Fibroblast of mammary gland (primary cell): ENCODE measurements around the gene MED12L.

Source experiments
- DNase-seq: peaks from one replicate; pipeline ENCODE4 v3.0.0-alpha.2; 2010; ENCODE audit warnings: low read depth
- H3K4me3 ChIP-seq: 2 replicates; pipeline ENCODE4 v1.5.1; 2011; ENCODE audit warnings: low read depth, mild to moderate bottlenecking, low read length, moderate library complexity; ENCODE audit not compliant: control insufficient read depth
- CTCF ChIP-seq: conservative IDR thresholded peaks from 2 replicates; pipeline ENCODE4 v1.5.1; 2011; ENCODE audit warnings: low read depth, low read length, inconsistent platforms; ENCODE audit not compliant: control insufficient read depth, insufficient read depth

MED12L gene

GRCh38 chr3:151205482-151205881 is 120.0 kb downstream of the MED12L start:
- TF ChIP-seq CTCF = no peak
- no peak overlapping the region for H3K4me3 ChIP-seq
- DNase-seq = no peak

- no peak overlapping the region for H3K4me3 ChIP-seq
- TF ChIP-seq CTCF = no peak
- no peak for DNase-seq
These were observed 120.7 kb downstream of the MED12L start for GRCh38 chr3:151206201-151206600.

GRCh38 chr3:151209654-151210053 is 124.2 kb downstream of the MED12L start:
- no peak overlapping the region for H3K4me3 ChIP-seq
- TF ChIP-seq CTCF = no peak
- no peak for DNase-seq

GRCh38 chr3:151210676-151211381 is 125.4 kb downstream of the MED12L start:
- peak; percentile 5 for TF ChIP-seq CTCF
- DNase-seq = peak; percentile 8
- H3K4me3 ChIP-seq = no peak overlapping the region

- TF ChIP-seq CTCF = no peak
- DNase-seq = no peak
These were observed 127.7 kb downstream of the MED12L start for GRCh38 chr3:151213151-151213550.

GRCh38 chr3:151213881-151214280 is 128.4 kb downstream of the MED12L start:
- no peak for TF ChIP-seq CTCF
- H3K4me3 ChIP-seq = no peak overlapping the region
- peak; percentile 37 for DNase-seq

More at GRCh38 chr3:151213151-151213550, 127.7 kb downstream of the MED12L start:
- no peak overlapping the region for H3K4me3 ChIP-seq

GRCh38 chr3:151214459-151214858 is 129.0 kb downstream of the MED12L start:
- H3K4me3 ChIP-seq = no peak overlapping the region
- no peak for DNase-seq
- no peak for TF ChIP-seq CTCF
